Transverse colon (tissue), 4 donors: ENCODE results near the gene KREMEN1. TPM values are rescaled to one million over a fixed set of nuclear protein-coding genes. Genes with fewer than 3 reads are reported as not detected.

ENCODE experiments used
- DNase-seq: peaks from one replicate; pipeline ENCODE4 v3.0.0-alpha.2; 2019
- H3K27ac ChIP-seq, 4 donors: fragments of 200-600 bp; sonication (generic); 2 replicates each; pipeline ENCODE4 v1.5.1; 2016 to 2018; ENCODE audit warnings: inconsistent platforms in 4 of 4
- H3K27me3 ChIP-seq: fragments of 200-600 bp; sonication (generic); 2 replicates; pipeline ENCODE4 v1.5.1; 2017; ENCODE audit warnings: inconsistent platforms
- H3K36me3 ChIP-seq, 4 donors: fragments of 200-600 bp; sonication (generic); 2 replicates each; pipeline ENCODE4 v1.5.1; 2017 to 2019; ENCODE audit warnings: inconsistent platforms in 4 of 4
- H3K4me1 ChIP-seq, 4 donors: fragments of 200-600 bp; sonication (generic); 2 replicates each; pipeline ENCODE4 v1.5.1; 2017 to 2020; ENCODE audit warnings: inconsistent platforms in 4 of 4
- H3K4me3 ChIP-seq, 4 donors: fragments of 200-600 bp; sonication (generic); 1 replicate in 1 of 4; 2 replicates in 3 of 4; pipeline versions ENCODE4 v1.5.1 to v1.6.1; 2017 to 2019; ENCODE audit warnings: inconsistent platforms in 4 of 4
- H3K9me3 ChIP-seq, 2 donors: fragments of 200-600 bp; sonication (generic); 2 replicates each; pipeline ENCODE4 v1.5.1; 2017 to 2019; ENCODE audit warnings: inconsistent platforms in 2 of 2
- CTCF ChIP-seq, 5 experiments: fragments of 200-600 bp in 3 of 5; fragments of 450-650 bp in 2 of 5; sonication (generic) in 3 of 5; IDR thresholded peaks; 1 replicate in 2 of 5; 2 replicates in 3 of 5; pipeline ENCODE4 v1.5.1; 2016 to 2017; ENCODE audit warnings: antibody characterized with exemption in 5 of 5, inconsistent platforms in 3 of 5, mild to moderate bottlenecking in 2 of 5, moderate library complexity in 1 of 5
- EP300 ChIP-seq: sonication (generic); formaldehyde crosslinking; IDR thresholded peaks from one replicate; pipeline ENCODE4 v1.6.1; 2017; ENCODE audit warnings: antibody characterized with exemption, low read depth
- POLR2A ChIP-seq: fragments of 450-650 bp; IDR thresholded peaks from one replicate; pipeline ENCODE4 v1.6.1; 2016; ENCODE audit warnings: antibody characterized with exemption, mild to moderate bottlenecking, moderate library complexity
- POLR2AphosphoS5 ChIP-seq, 3 donors: sonication (generic); formaldehyde crosslinking; IDR thresholded peaks; one replicate each; pipeline ENCODE4 v1.6.1; 2016; ENCODE audit warnings: antibody characterized with exemption in 3 of 3
- WGBS, 2 donors: methylation state at CpG; one replicate each; pipeline ENCODE4 v1.1.5; 2018; ENCODE audit warnings: low coverage in 1 of 2; 5-methylcytosine and 5-hydroxymethylcytosine counted together
- in situ Hi-C, 4 donors: fragments of 200-750 bp; cut with MboI; loops; one replicate each; pipeline versions ENCODE4 v1.15.0 to v1.15.1; 2017; ENCODE audit warnings: low sequenced_read_pairs in 3 of 4, low pct_ligation_motif_present in 1 of 4, low pct_unique_long_range_greater_than_20kb in 1 of 4
- intact Hi-C: fragments of 100-400 bp; cut with DNase I; formaldehyde crosslinking; loops from one replicate; pipeline ENCODE4 v1.15.1; 2023; ENCODE audit warnings: low total_unique reads
- total RNA-seq, 4 donors: library from RNA; depleted of rRNA; stranded (reverse); fragments of >200 nt; gene quantifications; one replicate each; pipeline ENCODE4 v1.1.0, GENCODE V29; 2016

KREMEN1 gene
- total RNA-seq, 4 donors from 2014 or later = 5.2 to 39.2 (median 20.1) TPM

DNA sequence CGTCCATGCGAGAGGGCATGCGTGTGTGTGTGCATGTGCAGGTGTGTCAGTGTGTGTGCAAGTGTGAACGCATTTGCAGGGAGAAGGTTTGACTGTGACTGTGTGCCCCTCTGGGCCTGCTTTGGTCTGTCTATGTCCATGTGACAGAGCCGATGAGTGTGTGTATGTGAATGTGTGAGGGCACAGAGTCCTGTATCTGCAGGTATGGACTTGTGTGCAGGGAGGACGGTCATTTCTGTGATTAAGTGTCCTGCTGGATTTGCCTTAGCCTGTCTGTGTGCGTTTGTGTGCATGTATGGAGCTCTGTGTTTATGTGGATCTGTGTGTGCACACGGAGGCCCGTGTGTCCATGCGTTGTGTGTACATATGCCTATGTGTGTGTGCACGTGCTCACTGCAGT is 138.2 kb downstream of the KREMEN1 start:
- H3K9me3 ChIP-seq = no peaks in the 10 kb centered on the region
- in situ Hi-C loops = no loop called here

DNA sequence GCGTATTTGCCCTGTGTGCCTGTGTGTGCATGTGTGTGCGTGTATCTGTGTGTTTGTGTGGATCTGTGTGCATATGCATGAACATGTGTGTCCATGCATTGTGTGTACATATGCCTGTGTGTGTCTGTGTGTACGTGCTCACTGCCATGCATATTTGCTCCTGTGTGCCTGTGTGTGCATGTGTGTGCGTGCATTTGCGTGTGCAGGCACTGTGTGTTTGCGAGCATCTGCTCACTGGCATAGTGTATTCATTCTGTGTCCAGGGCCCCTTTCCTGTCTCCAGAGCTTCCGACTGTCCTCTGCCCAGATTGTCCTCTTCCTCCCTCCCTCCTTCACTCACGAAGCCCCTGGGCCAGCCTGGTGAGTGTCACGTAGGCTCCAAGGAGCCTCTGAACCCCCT is 138.6 kb downstream of the KREMEN1 start:
- H3K9me3 ChIP-seq = no peaks in the 10 kb centered on the region
- intact Hi-C loops (no loop called here), in situ Hi-C loops (no loop called here)
- H3K4me3 ChIP-seq = no peak overlapping the region
- 90% methylated on average over 9 of the region's 9 CpGs; no CpG with 5 or more reads in 1 of the 2 donors for WGBS, 2 donors
- no peak for TF ChIP-seq EP300
- TF ChIP-seq CTCF (IDR thresholded peaks at IDR 0.05) = no peak
- H3K36me3 ChIP-seq = no peaks in the 10 kb centered on the region
- no peak overlapping the region for H3K27ac ChIP-seq
- no peak for DNase-seq
- peaks cover 0 to 5% (median 1%) of the 10 kb centered on the region in 4 donors for H3K4me1 ChIP-seq
- peaks cover 13% of the 10 kb centered on the region for H3K27me3 ChIP-seq

More for the DNA sequence above, 138.2 kb downstream of the KREMEN1 start:
- Histone ChIP-seq H3K4me3 (no peak overlapping the region), H3K27ac (no peak overlapping the region), H3K4me1 (peaks cover 0 to 9% (median 4%) of the 10 kb centered on the region in 4 donors), H3K27me3 (peaks cover 17% of the 10 kb centered on the region), H3K36me3 (no peaks in the 10 kb centered on the region)
- no peak for DNase-seq
- no peak for TF ChIP-seq POLR2AphosphoS5 (IDR thresholded peaks at IDR 0.05)
- no peak for TF ChIP-seq POLR2A
- no peak for TF ChIP-seq EP300
- TF ChIP-seq CTCF (IDR thresholded peaks at IDR 0.05) = no peak
- WGBS, 2 donors = 92 to 94% methylated on average over 2 to 11 of the region's 11 CpGs
- intact Hi-C loops = no loop called here

DNA sequence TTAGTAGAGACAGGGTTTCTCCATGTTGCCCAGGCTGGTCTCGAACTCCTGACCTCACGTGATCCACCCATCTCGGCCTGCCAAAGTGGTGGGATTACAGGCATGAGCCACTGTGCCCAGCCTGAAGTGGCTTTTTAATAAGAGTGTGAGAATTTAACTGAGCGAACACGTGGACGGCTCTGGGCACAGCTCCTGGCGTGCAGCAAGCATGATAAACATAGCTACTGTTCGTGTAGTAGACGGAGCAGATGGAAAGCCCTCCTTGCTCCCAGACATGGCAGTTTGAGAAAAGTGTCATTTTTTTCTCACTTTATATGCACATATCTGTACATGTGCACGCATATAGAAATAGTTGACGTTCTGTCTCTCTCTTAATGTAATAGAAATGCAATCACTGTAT is 139.9 kb downstream of the KREMEN1 start:
- Histone ChIP-seq H3K9me3 (no peaks in the 10 kb centered on the region), H3K4me3 (no peak overlapping the region), H3K36me3 (no peaks in the 10 kb centered on the region), H3K27ac (no peak overlapping the region), H3K27me3 (peaks cover 3% of the 10 kb centered on the region), H3K4me1 (peaks cover 0 to 4% (median 0%) of the 10 kb centered on the region in 4 donors)
- DNase-seq = no peak
- intact Hi-C loops (no loop called here), in situ Hi-C loops (no loop called here)
- 62 to 63% methylated on average over 4 to 11 of the region's 11 CpGs for WGBS, 2 donors
- TF ChIP-seq POLR2AphosphoS5 (IDR thresholded peaks at IDR 0.05) = no peak
- TF ChIP-seq CTCF (IDR thresholded peaks at IDR 0.05) = no peak
- TF ChIP-seq POLR2A = no peak

GRCh38 chr22:29213493-29213892 is 140.7 kb downstream of the KREMEN1 start:
- Histone ChIP-seq H3K36me3 (no peaks in the 10 kb centered on the region), H3K27ac (no peak overlapping the region), H3K4me3 (no peak overlapping the region), H3K4me1 (peaks cover 0 to 3% (median 0%) of the 10 kb centered on the region in 4 donors), H3K27me3 (no peaks in the 10 kb centered on the region), H3K9me3 (no peaks in the 10 kb centered on the region)
- DNase-seq = no peak
- intact Hi-C loops (no loop called here), in situ Hi-C loops (no loop called here)
- WGBS, 2 donors = 78 to 100% methylated on average over 1 to 9 of the region's 9 CpGs
- no peak for TF ChIP-seq CTCF (IDR thresholded peaks at IDR 0.05)
- TF ChIP-seq POLR2AphosphoS5 (IDR thresholded peaks at IDR 0.05) = no peak
- no peak for TF ChIP-seq EP300
- no peak for TF ChIP-seq POLR2A
